ENCODE measurements around the gene STX5.
"Not testable (repeated sequence)": the region's sequence is repeated elsewhere in the genome, so short reads cannot be mapped to it uniquely, and the experiment has no call there.

STX5 gene

DNA sequence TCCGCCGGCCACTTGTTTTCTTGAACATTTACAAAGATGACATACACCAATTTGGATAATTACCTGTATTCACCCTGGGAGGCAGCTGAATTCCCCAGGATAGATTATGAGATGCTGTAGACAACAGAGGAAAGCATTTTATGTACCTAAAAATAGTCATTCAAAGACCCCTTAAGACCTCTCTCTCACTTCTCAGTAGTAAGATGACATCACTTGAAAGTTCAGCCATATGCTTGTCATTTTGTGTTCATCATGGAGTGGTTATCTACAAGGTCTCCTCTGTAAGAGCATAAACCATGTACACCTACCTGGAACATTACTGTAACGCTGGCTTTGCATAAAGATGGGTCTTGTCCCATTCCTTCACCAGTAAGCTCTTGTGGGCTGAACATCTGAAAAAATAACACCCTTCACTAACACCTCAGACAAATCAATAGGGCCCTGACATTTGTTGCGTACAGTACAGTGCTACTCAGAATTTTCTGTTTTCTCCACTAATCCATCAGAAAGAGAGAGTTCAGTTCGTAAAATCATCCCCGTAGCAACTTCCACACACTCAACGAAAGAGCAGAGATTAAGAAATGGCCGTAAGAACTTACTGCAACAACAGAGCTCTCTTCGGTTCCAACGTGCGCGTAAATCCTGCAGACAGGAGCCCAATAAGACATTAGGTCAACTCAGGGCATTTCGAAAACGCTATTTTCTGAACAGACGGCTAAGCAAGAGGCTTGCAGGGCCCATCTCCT is 23.1 kb upstream of the STX5 start:
- no peak for DNase-seq (ENCODE audit: low read depth, low spot score)

DNA sequence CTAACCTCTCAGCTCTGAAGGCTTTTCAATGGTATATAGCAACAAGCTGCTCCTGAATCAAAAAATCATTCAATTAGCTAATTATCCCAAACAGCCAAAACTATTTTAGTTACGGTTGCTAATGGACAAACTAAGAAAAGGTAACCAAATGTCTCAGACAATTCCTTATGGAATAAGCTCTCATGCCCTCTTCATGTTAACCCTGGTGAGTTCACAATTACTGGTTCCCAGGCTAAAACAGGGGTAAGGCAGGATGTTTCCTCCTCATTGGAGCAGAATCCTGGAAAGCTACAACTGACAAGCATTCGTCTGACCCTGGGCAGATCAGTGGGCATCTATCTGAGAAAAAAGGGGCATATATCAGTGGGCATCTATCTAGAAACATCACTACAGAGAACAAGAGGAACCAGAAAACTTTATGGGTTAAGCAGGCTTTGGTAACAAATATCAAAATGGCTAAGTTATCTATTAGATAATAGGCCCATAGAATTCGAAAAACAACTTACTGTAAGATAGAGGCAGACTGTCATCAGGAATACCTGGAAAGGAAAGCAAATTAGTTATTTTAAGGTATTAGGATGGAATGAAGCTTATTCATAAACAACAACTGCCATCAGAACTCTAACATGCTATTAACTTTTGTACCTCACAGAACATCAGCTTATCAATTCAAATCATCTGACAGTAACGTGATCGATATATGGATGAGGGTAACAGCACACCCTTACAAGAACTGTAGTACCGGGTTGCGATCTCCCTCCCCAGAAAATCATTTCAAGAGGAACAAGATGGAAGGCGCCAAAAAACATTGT is 22.4 kb upstream of the STX5 start:
- DNase-seq (ENCODE audit: low read depth, low spot score): no peak

DNA sequence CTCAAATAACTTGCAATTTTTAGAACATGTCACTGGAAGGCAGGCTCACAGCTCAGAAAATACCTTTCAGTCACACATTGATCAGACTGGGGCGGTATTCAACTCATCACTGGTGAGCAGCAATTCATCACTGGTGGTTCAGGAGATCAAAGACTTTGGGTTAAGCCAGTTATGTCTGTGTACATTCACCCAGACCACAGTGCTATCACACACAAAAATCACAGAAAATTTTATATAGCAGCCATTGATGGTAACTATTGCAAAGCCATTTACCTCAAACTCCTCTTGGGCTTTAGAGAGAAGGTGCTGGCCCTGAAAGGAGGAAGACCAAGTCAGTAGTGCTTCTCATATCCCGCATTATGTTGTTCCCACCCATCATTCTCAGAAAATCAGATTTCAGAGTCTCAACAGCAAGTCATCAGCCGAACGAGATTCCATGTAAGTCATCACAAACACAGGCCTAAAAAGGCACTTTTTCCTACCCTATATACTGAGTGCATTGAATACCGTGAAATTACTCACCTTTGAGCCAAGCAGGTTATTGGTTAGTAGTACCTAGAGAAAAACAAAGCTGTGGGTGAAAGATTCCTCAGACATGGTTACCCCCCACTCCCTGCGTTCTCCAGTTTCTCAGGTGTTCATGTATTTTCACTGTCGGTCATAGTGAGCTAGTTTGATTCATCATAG is 21.6 kb upstream of the STX5 start:
- no peak for DNase-seq (ENCODE audit: low read depth, low spot score)

DNA sequence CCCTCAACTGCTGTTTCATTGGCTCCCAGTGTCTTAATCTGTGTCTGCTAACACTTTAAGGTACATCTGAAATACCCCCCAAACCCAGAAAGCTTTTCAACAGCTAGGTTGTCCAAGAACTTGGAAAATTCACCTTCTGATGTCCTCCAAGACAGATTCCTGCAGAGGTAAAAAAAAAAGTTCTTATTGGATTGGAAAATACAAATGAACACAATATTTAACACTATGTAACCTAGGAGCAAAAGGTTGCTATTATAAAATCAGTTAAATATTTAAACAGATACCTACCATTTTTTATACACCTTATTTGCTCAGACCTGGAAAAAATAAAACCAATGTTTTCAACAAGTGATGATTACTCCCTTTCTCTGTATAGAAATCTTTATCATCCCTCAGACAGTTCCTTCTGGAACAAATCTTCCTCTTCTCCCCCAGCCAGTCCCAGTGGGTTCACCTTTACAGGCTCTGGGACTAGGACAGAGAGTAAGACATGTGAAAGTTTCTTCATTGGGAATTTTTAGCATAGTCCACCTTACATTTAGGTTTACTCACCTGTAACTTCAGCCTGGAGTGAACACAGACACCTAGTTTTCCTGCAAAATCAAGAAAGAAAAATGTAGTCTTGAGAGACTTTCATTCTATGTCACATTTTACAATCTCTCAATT is 20.8 kb upstream of the STX5 start:
- DNase-seq (ENCODE audit: low read depth, low spot score): no peak

DNA sequence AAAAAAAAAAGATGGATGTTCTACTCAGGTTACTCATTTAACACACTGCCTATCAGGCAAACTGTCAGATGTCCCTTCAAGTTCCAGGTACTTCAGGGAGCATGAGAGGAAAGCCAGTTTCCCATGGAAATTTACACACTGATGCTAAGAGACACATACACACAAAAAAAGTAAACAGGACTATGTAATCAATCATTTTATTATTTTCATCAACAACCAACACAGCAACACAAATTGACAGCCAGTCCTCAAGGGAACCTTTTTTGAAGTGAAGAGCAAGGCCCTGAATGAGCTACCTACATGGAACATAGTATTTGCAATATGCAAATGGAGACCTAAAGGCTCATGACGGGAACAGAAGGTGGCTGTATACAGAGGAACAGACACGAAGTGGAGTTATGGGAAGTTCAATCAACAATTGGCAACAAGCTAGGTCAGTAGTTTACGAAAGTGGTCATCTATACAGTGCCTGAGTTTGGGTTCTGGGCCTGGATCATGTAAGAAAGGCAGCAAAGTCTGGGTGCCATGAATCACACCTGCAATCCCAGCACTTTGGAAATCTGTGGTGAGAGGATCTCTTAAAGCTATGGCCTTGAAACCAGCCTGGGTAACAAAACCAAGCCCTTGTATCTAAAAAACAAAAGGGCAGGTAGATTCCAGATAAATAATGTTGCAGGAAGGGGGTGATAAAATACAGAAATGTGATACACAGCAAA is 20.1 kb upstream of the STX5 start:
- no peak for DNase-seq (ENCODE audit: low read depth, low spot score)

DNA sequence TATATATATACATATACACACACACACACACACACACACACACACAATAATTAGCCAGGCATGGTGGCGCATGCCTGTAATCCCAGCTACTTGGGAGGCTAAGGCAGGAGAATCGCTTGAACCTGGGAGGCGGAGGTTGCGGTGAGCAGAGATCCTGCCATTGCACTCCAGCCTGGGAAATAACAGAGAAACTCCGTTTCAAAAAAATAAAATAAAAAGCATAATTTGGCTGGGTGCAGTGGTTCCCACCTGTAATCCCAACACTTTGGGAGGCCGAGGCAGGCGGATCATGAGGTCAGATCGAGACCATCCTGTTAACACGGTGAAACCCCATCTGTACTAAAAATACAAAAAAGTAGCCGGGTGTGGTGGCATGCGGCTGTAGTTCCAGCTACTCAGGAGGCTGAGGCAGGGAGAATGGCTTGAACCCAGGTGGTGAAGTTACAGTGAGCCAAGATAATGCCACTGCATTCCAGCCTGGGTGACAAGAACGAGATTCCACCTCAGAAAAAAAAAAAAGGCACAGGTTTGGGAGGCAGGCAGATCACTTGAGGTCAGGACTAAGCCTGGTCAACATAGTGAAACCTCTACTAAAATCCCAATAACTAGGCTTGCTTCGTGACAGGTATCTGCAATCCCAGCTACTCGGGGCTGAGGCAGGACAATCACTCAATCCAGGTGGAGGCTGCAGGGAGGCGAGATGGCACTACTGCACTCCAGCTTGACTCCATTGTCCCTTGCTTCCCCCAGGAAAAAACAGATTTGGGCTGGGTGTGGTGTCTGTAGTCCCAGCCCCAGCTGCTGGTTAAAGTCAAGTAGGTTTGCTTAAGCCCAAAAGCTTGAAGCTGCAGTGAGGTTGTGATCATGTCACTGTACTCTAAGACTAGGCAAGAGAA is 19.3 kb upstream of the STX5 start:
- DNase-seq (ENCODE audit: low read depth, low spot score): no peak

DNA sequence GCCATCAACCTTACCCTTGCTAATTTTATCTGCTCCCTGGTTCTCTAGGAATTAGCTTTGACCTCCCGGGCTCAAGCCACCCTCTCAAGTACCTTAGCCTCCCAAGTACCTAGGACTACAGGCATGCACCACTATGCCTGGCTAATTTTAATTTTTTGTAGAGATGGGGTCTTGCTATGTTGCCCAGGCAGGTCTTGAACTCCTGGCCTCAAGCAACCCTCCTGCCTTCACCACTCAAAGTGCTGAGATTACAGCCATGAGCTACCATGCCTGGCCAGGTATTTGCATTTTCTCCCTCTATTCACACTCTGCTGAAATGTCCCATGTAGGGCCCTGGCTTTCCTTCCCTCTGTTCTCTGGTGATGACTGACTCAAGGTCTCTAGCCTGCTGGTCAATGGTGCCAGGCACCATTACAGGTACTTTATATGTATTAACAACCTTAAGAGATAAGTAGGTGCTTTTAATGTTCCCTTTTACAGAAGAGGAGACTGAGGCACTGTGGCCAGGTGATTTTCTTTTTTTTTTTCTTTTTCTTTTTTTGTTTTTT is 16.0 kb upstream of the STX5 start:
- DNase-seq (ENCODE audit: low read depth, low spot score): no peak

DNA sequence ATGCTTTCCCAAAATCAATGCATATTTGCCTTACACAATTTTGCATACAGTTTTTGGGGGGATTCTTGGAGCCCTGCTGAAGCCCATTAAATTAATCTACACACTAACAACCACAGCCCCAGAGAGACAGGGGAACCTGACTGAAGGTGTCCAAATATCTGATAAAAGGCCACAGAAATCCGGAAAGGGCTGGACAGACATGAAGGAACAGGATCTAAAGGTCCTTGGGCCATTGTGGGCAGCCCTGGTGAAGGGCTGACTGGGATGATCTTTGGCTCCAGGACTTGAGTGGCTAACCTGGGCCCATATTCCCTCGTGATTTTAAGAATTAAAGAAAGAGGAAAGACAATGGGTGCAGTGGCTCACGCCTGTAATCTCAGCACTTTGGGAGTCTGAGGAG is 14.3 kb upstream of the STX5 start:
- no peak for DNase-seq (ENCODE audit: low read depth, low spot score)

DNA sequence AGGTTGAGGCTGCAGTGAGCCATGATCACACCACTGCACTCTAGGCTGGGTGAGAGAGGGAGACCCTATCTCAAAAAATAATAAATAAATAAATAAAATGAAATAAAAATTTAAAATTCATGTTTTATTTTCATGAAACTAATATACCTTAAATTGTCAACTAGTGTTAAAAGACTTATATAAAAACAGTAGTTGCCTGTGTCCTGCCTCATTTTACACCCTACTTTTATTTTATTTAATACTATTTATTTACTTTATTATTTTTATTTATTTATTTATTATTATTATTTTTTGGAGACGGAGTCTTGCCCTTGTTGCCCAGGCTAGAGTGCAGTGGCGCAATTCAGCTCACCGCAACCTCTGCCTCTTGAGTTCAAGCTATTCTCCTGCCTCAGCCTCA is 12.3 kb upstream of the STX5 start:
- DNase-seq (ENCODE audit: low read depth, low spot score): no peak

DNA sequence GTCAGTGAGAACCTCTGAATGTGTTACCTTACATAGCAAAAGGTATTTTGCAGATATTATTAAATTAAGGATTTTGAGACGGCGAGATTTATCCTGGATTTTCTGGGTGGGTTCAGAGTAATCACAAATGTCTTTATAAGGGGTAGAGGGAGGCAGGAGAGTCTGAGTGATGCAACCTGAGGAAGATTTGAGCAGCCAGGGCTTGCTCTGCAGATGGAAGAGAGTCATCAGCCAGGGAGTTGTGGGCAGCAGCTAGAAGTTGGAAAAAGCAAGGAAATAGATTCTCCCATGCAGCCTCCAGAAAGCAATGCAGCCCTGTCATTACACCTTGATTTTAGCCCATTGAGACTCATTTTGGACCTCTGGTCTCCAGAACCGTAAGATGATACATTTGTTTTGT is 11.6 kb upstream of the STX5 start:
- no peak for DNase-seq (ENCODE audit: low read depth, low spot score)

DNA sequence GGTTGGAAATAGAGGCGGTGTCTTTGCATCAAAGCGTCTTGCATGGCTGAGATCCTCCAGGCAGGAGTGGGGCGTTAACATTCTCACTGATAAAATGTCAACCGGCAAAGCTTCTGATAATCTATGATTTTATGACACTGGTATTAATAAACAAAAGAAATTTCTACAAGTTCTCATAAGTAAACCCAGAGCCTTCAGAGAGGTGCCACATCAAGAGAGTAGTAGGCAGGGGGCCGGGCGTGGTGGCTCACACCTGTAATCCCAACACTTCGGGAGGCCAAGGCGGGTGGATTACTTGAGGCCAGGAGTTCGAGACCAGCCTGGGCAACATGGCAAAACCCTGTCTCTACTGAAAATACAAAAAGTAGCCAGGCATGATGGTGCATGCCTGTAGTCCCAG is 11.0 kb upstream of the STX5 start:
- not testable (repeated sequence) for DNase-seq (ENCODE audit: low read depth, low spot score)

DNA sequence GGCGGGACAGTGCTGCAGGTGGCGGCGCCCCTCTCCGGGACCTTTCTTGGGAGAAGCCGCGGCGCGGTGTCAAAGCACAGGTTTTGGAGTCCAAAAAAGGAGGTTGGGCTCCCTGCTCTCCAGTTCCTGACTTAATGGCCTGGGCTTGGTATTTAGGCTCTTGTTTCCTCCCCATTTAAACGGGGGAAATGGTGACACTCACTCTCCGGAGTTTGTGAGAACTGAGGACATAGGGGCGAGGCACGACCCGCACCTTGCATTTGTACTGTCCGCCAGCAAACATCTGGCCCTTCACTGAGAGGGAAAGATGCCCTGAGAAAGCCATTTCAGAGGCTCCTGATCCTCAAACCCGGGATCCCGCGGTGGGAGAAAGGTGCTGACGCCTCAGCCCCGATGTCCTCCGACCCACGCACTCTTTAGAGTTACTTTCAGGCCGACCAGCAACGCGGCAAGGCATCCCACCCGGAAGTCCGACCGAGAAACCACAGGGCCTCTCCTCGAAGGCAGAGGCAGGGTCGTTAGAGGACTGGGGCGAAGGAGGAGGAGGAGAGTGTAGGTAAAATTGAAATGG is 10.4 kb upstream of the STX5 start:
- no peak for DNase-seq (ENCODE audit: low read depth, low spot score)

DNA sequence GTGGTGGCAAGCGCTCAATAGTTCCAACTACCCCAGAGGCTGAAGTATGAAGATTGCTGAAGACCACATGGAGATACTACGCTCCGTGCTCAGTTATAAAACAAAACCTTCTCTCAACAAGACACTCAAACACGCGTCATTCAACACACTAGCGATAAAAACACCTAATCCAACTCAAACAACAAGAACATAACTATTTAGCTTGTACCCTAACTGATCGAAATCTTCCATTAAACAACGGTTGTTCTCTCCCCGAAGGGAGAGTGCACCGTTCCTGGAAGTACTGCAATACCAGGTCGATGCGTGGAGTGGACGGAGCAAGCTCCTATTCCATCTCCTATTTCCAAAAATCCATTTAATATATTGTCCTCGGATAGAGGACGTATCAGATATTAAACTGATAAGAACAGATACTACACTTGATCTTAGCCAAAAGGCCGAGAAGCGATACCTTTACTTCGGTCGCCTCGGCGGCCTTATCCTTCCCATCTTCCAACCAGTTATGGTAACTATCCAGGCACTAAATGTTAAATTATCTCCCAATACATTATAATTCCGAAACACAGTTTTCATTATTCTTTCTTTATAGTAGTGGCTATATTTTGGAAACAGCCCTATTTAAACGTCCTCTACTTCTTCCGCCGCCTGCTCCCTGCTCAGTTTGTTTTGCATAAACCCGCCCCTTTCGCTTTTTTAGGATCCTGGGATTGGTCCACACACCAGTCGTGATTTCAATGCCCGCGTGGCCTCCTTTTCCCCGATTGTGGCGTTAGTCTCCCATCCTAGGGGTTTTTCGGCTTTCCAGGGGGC is 9.7 kb upstream of the STX5 start:
- DNase-seq (ENCODE audit: low read depth, low spot score): peak; percentile 93

DNA sequence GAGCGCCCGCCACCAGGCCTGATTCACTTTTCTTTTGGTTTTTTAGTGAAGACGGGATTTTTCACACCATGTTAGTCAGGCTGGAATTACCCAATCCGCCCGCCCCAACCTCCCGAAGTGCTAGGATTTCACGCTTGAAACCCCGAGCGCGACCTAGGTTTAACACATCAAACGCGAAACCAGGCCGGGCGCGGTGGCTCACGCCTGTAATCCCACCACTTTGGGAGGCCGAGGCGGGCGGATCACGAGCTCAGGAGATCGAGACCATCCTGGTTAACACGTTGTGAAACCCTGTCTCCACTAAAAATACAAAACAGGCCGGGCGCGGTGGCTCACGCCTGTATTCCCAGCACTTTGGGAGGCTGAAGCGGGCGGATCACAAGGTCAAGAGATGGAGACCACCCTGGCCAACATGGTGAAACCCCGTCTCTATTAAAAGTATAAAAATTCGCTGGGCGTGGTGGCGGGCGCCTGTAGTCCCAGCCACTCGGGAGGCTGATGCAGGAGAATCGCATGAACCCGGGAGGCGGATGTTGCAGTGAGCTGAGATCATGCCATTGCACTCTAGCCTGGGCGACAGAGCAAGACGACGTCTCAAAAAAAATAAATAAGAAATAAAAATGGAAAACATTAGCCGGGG is 9.0 kb upstream of the STX5 start:
- peak; percentile 36 for DNase-seq (ENCODE audit: low read depth, low spot score)

DNA sequence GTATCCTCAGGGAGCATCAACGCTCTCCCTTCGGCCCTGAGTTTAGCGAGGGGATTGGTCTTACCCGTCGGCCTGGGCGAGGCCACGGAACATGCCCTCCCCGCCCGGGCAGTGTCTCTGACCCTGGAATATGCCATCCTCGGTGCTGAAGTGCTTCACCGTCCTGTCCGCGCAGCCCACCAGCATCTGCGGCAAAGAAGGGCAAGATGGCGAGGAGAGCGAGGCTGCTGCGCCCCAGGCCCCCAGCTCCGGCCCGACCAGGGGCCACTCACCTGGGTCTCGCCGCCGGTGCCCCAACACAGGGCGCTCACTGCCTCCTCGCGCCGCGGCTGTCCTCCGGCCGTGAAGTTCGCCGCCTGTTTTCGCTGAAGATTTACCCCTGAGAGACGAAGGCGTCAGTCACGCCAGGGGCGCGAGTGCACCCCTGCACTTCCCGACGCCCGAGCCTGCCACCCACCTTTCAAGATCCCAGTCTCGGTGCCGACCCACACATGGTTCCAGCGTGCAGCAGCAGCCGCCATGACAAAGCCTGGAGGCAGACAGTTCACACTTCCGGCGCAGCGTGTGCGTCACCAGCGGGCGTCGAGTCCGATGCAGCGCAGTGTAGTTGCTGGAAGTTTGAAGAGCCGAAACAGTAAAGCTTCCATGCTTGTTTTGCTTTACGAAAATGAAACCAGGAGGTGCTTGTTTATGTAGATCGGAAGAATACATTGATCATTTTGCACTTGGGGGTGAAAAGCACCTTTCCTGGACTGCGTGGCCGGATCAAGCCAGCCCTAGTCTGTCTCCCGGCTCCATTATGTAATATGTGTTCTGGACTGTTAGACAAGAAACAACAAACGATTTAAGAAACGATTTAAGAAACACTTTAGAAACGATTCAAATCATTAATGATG is 7.4 kb upstream of the STX5 start, which contains the start of gene WDR74:
Gene WDR74, minus strand, starts transcription at position 541 of the 896 bp plus-strand sequence. Its CDS starts 20 bp downstream, at position 521.
- peak; percentile 81 for DNase-seq (ENCODE audit: low read depth, low spot score)

DNA sequence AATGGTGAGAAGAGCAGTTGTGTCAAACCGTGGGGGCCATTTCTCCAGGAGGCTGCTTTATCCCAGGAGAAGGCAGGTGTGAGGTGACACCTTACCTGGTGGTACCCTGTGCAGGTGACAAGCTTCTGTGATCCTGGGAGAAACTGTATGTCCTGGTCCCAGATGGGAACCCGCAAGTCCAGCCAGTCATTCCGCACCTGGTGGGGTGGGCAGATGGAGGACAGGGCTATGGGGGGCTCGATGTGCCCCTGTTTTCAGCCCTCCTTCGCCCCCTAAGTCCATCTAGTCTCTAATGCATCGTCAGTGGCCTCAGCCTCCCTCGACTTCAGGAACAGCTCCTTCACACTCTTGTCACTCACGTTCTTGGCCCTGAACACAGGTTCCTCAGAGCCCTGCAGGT is 3.5 kb upstream of the STX5 start:
- no peak for DNase-seq (ENCODE audit: low read depth, low spot score)
